Testis (tissue), 2 donors: ENCODE results near the gene WDR73.

ENCODE experiments used
- POLR2A ChIP-seq: fragments of 450-650 bp; IDR thresholded peaks from one replicate; pipeline ENCODE4 v1.6.1; 2017; ENCODE audit warnings: antibody characterized with exemption, mild to moderate bottlenecking, moderate library complexity
- TF ChIP-seq, protein P1 (sequence below), 3 experiments: fragments of 450-650 bp in 2 of 3; fragments of 200-600 bp in 1 of 3; sonication (generic) in 1 of 3; IDR thresholded peaks; one replicate each; pipeline ENCODE4 v1.5.1; 2016 to 2019; ENCODE audit warnings: antibody characterized with exemption in 3 of 3, mild to moderate bottlenecking in 2 of 3, moderate library complexity in 1 of 3

DNA sequence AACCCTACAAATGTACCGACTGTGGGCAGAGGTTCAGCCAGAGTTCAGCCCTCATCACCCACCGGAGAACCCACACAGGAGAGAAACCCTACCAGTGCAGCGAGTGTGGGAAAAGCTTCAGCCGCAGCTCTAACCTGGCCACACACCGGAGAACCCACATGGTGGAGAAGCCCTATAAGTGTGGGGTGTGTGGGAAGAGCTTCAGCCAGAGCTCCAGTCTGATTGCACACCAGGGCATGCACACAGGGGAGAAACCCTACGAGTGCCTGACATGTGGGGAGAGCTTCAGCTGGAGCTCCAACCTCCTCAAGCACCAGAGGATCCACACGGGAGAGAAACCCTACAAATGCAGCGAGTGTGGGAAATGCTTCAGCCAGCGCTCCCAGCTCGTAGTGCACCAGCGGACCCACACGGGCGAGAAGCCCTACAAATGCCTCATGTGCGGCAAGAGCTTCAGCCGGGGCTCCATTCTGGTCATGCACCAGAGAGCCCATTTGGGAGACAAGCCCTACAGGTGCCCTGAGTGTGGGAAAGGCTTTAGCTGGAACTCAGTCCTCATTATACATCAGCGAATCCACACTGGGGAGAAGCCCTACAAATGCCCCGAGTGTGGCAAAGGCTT is 32.6 kb downstream of the WDR73 start:
- TF ChIP-seq, protein P1, sequence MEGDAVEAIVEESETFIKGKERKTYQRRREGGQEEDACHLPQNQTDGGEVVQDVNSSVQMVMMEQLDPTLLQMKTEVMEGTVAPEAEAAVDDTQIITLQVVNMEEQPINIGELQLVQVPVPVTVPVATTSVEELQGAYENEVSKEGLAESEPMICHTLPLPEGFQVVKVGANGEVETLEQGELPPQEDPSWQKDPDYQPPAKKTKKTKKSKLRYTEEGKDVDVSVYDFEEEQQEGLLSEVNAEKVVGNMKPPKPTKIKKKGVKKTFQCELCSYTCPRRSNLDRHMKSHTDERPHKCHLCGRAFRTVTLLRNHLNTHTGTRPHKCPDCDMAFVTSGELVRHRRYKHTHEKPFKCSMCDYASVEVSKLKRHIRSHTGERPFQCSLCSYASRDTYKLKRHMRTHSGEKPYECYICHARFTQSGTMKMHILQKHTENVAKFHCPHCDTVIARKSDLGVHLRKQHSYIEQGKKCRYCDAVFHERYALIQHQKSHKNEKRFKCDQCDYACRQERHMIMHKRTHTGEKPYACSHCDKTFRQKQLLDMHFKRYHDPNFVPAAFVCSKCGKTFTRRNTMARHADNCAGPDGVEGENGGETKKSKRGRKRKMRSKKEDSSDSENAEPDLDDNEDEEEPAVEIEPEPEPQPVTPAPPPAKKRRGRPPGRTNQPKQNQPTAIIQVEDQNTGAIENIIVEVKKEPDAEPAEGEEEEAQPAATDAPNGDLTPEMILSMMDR (IDR thresholded peaks at IDR 0.05): no peak
- no peak for TF ChIP-seq POLR2A
